Adrenal gland (tissue), 12 donors: Measurements from ENCODE around the gene IGF2. TPM values are rescaled to one million over a fixed set of nuclear protein-coding genes. Genes with fewer than 3 reads are reported as not detected.

Source experiments
- DNase-seq, 7 donors: peaks; one replicate each; pipeline ENCODE4 v3.0.0-alpha.2; 2019 to 2020
- H3K27ac ChIP-seq, 5 donors: fragments of 200-600 bp; sonication (generic) in 4 of 5; 1 replicate in 3 of 5; 2 replicates in 2 of 5; pipeline versions ENCODE4 v1.5.1 to v1.8.0; 2016 to 2020; ENCODE audit warnings: mild to moderate bottlenecking in 1 of 5
- H3K27me3 ChIP-seq: fragments of 200-600 bp; 2 replicates; pipeline ENCODE4 v1.8.0; 2021
- H3K36me3 ChIP-seq, 2 donors: fragments of 200-600 bp; replicated peaks in 1 of 2; 1 replicate in 1 of 2; 2 replicates in 1 of 2; pipeline versions ENCODE4 v1.5.1 to v1.8.0; 2018 to 2022
- H3K4me1 ChIP-seq, 2 donors: fragments of 200-600 bp; replicated peaks in 1 of 2; 1 replicate in 1 of 2; 2 replicates in 1 of 2; pipeline versions ENCODE4 v1.5.1 to v1.8.0; 2018 to 2021
- H3K4me3 ChIP-seq, 4 donors: fragments of 200-600 bp; sonication (generic) in 3 of 4; one replicate each; pipeline ENCODE4 v1.5.1; 2016 to 2018
- H3K9me3 ChIP-seq, 3 donors: fragments of 200-600 bp; sonication (generic) in 1 of 3; replicated peaks in 1 of 3; 1 replicate in 2 of 3; 2 replicates in 1 of 3; pipeline versions ENCODE4 v1.5.1 to v1.8.0; 2016 to 2021
- CTCF ChIP-seq, 6 experiments: fragments of 450-650 bp in 4 of 6; fragments of 200-600 bp in 2 of 6; sonication (generic) in 1 of 6; IDR thresholded peaks; 1 replicate in 5 of 6; 2 replicates in 1 of 6; pipeline versions ENCODE4 v1.5.1 to v1.8.0; 2016 to 2021; ENCODE audit warnings: antibody characterized with exemption in 6 of 6, mild to moderate bottlenecking in 2 of 6, moderate library complexity in 1 of 6
- POLR2A ChIP-seq, 2 donors: fragments of 450-650 bp; IDR thresholded peaks; one replicate each; pipeline ENCODE4 v1.6.1; 2017; ENCODE audit warnings: antibody characterized with exemption in 2 of 2, mild to moderate bottlenecking in 2 of 2, moderate library complexity in 1 of 2
- WGBS, 4 donors: extraction: QIAGEN DNeasy Blood & Tissue Kit in 2 of 4; methylation state at CpG; one replicate each; pipeline versions ENCODE4 v1.1.5 to v1.1.7; 2013 to 2017; 5-methylcytosine and 5-hydroxymethylcytosine counted together
- intact Hi-C, 2 donors: fragments of 100-400 bp; cut with DNase I; formaldehyde crosslinking; loops; one replicate each; pipeline versions ENCODE4 v1.14.1 to v1.15.0; 2022 to 2023
- polyA plus RNA-seq, 3 donors: library from polyadenylated mRNA; stranded (reverse); fragments of 200-250 nt in 2 of 3; fragments of 350-450 nt in 1 of 3; fragmentation: Illumina TruSeq in 1 of 3; extraction: RNeasy Lipid Tissue Mini Kit (QIAGEN cat#74804) in 1 of 3; gene quantifications; one replicate each; pipeline ENCODE4 v1.2.3, GENCODE V29; 2013 to 2014
- total RNA-seq, 9 donors: library from RNA; depleted of rRNA in 4 of 9; stranded (reverse); fragments of >200 nt in 4 of 9; fragments of 120-200 nt in 1 of 9; fragmentation: NEBNext Ultra II Directional in 1 of 9; extraction: Animal tissue kit (Norgen Biotek cat#: 25700) in 1 of 9; gene quantifications; one replicate each; pipeline versions ENCODE4 v1.1.0 to v1.2.4, GENCODE V29; 2013 to 2023
- donor health status: healthy with polysubstance abuse.
- donor health status: Bipolar disorder and iron deficiency.
- donor health status: DM: yes; HTN: yes; CAD: no.
- donor health status: DM: no; HTN: no; CAD: no.
- donor health status: DM: no; HTN: no; CAD: no.
- donor health status: DM: yes; HTN: yes; CAD: no.

Gene IGF2
- total and polyA plus RNA-seq, 12 donors = 41.8 to 693 (median 119) TPM

GRCh38 chr11:2164081-2164480 lies 24.9 kb upstream of the IGF2 start:
- no peak for DNase-seq
- Histone ChIP-seq H3K36me3 (no peaks in the 10 kb centered on the region), H3K27ac (no peak overlapping the region), H3K4me3 (no peak overlapping the region), H3K27me3 (peaks cover 16% of the 10 kb centered on the region), H3K4me1 (peaks cover 0 to 6% of the 10 kb centered on the region in 2 donors), H3K9me3 (no peaks in the 10 kb centered on the region)
- no peak for TF ChIP-seq POLR2A (IDR thresholded peaks at IDR 0.05)
- no peak for TF ChIP-seq CTCF (IDR thresholded peaks at IDR 0.05)
- WGBS, 4 donors = 85 to 91% (median 87%) methylated on average over 7 to 22 of the region's 22 CpGs
- intact Hi-C loops = no loop called here

GRCh38 chr11:2163428-2163978 lies 24.3 kb upstream of the IGF2 start:
- H3K36me3 ChIP-seq = no peaks in the 10 kb centered on the region
- WGBS, 4 donors = 78 to 85% (median 83%) methylated on average over 2 to 12 of the region's 12 CpGs
- DNase-seq = no peak
- no peak overlapping the region for H3K4me3 ChIP-seq
- TF ChIP-seq POLR2A (IDR thresholded peaks at IDR 0.05) (no peak), CTCF (IDR thresholded peaks at IDR 0.05) (no peak)
- no peak overlapping the region for H3K27ac ChIP-seq
- intact Hi-C loops = no loop called here
- H3K9me3 ChIP-seq = no peaks in the 10 kb centered on the region
- H3K4me1 ChIP-seq = peaks cover 0 to 6% of the 10 kb centered on the region in 2 donors
- H3K27me3 ChIP-seq = peaks cover 16% of the 10 kb centered on the region

DNA sequence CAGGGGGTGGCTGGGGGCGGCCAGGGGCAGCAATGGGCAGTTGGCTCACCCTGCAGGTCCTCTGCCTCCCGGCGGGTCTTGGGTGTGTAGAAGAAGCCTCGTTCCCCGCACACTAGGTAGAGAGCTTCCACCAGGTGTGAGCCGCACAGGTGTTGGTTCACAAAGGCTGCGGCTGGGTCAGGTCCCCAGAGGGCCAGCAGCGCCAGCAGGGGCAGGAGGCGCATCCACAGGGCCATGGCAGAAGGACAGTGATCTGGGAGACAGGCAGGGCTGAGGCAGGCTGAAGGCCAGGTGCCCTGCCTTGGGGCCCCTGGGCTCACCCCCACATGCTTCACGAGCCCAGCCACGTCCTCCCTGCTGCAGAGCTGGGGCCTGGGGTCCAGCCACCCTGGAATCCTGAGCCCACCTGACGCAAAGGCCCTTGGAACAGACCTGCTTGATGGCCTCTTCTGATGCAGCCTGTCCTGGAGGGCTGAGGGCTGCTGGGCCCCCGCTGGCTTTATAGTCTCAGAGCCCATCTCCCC lies 21.6 kb upstream of the IGF2 start, which contains the start of gene INS:
INS (minus strand) TSS at position 474 of the 524 bp plus-strand sequence; CDS start at position 236, 238 bp downstream.
- H3K27me3 ChIP-seq = peaks cover 15% of the 10 kb centered on the region
- no peak within 1 kb of the TSS for H3K27ac ChIP-seq
- TF ChIP-seq POLR2A (IDR thresholded peaks at IDR 0.05) = no peak
- TF ChIP-seq CTCF (IDR thresholded peaks at IDR 0.05) = no peak
- no peak within 1 kb of the TSS for H3K4me3 ChIP-seq
- no peaks in the 10 kb centered on the region for H3K36me3 ChIP-seq
- H3K9me3 ChIP-seq = no peaks in the 10 kb centered on the region
- intact Hi-C loops = no loop called here
- DNase-seq = no peak
- 83 to 84% (median 84%) methylated on average over 8 to 13 of the region's 13 CpGs; no CpG with 5 or more reads in 1 of the 4 donors for WGBS, 4 donors
- no peaks in the 10 kb centered on the region for H3K4me1 ChIP-seq

DNA sequence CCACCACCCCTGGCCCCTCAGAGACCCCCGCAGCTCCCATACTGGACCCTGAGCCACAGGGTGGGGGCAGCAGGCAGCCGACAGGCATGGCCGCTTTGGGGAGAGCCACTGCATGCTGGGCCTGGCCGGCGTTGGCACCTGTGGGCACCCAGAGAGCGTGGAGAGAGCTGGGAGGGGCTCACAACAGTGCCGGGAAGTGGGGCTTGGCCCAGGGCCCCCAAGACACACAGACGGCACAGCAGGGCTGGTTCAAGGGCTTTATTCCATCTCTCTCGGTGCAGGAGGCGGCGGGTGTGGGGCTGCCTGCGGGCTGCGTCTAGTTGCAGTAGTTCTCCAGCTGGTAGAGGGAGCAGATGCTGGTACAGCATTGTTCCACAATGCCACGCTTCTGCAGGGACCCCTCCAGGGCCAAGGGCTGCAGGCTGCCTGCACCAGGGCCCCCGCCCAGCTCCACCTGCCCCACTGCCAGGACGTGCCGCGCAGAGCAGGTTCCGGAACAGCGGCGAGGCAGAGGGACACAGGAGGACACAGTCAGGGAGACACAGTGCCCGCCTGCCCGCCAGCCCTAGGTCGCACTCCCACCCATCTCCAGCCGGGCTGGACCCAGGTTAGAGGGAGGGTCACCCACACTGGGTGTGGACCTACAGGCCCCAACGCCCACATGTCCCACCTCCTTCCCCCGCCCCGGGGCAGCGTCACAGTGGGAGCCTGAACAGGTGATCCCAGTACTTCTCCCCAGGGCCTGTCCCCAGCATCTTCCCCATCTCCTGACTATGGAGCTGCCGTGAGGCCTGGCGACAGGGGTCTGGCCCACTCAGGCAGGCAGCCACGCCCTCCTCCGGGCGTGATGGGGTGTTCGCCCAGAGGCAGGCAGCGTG lies 20.6 kb upstream of the IGF2 start:
- Histone ChIP-seq H3K4me3 (no peak overlapping the region), H3K27ac (no peak overlapping the region), H3K9me3 (no peaks in the 10 kb centered on the region), H3K4me1 (no peaks in the 10 kb centered on the region), H3K27me3 (peaks cover 17% of the 10 kb centered on the region), H3K36me3 (no peaks in the 10 kb centered on the region)
- no peak for DNase-seq
- WGBS, 4 donors = 70 to 78% (median 76%) methylated on average over 8 to 36 of the region's 36 CpGs
- intact Hi-C loops = loop anchor here in 1 of 2 donors (10.0 kb wide), 1 partner anchor 515 kb away; no protein-coding TSS in a partner anchor
- no peak for TF ChIP-seq POLR2A (IDR thresholded peaks at IDR 0.05)
- TF ChIP-seq CTCF (IDR thresholded peaks at IDR 0.05) = no peak
